Measurements from ENCODE around the gene HMG20B. TPM values are rescaled to one million over a fixed set of nuclear protein-coding genes. Genes with fewer than 3 reads are reported as not detected.

HMG20B gene
- total RNA-seq, 1 donor from 2014 or later, result 135 TPM

- no peak for DNase-seq (ENCODE audit: low read depth)
- H3K4me3 ChIP-seq (ENCODE audit: low read depth, low read length), result no peak overlapping the region
- no peak for TF ChIP-seq CTCF (conservative IDR thresholded peaks at IDR 0.05; ENCODE audit: low read depth, low read length)
Observed at GRCh38 chr19:3549816-3550215, 22.9 kb upstream of the HMG20B start.

GRCh38 chr19:3550947-3551791 lies 21.6 kb upstream of the HMG20B start:
- no peak for TF ChIP-seq CTCF (conservative IDR thresholded peaks at IDR 0.05; ENCODE audit: low read depth, low read length)
- DNase-seq (ENCODE audit: low read depth), result no peak
- no peak overlapping the region for H3K4me3 ChIP-seq (ENCODE audit: low read depth, low read length)

GRCh38 chr19:3551792-3552095 lies 21.0 kb upstream of the HMG20B start:
- no peak for DNase-seq (ENCODE audit: low read depth)
- no peak overlapping the region for H3K4me3 ChIP-seq (ENCODE audit: low read depth, low read length)
- TF ChIP-seq CTCF (conservative IDR thresholded peaks at IDR 0.05; ENCODE audit: low read depth, low read length), result no peak

- no peak for TF ChIP-seq CTCF (conservative IDR thresholded peaks at IDR 0.05; ENCODE audit: low read depth, low read length)
- peak overlapping the region; percentile 19 for H3K4me3 ChIP-seq (ENCODE audit: low read depth, low read length)
- no peak for DNase-seq (ENCODE audit: low read depth)
Observed at GRCh38 chr19:3554254-3555083, 18.3 kb upstream of the HMG20B start.

GRCh38 chr19:3555653-3556422 lies 16.9 kb upstream of the HMG20B start:
- H3K4me3 ChIP-seq (ENCODE audit: low read depth, low read length), result peak overlapping the region; percentile 87
- no peak for DNase-seq (ENCODE audit: low read depth)
- no peak for TF ChIP-seq CTCF (conservative IDR thresholded peaks at IDR 0.05; ENCODE audit: low read depth, low read length)

- no peak for DNase-seq (ENCODE audit: low read depth)
- no peak for TF ChIP-seq CTCF (conservative IDR thresholded peaks at IDR 0.05; ENCODE audit: low read depth, low read length)
- H3K4me3 ChIP-seq (ENCODE audit: low read depth, low read length), result peak overlapping the region; percentile 87
Observed at GRCh38 chr19:3556423-3556977, 16.2 kb upstream of the HMG20B start.
